Activated CD4-positive, alpha-beta T cell treated with anti-CD3 and anti-CD28 coated beads, Interleukin-2, amount 10 ng/mL, durations not matched to agents 7 days and 5 days (primary cell): Measurements from ENCODE around the gene TEKTIP1. TPM values are rescaled to one million over a fixed set of nuclear protein-coding genes. Genes with fewer than 3 reads are reported as not detected.

ENCODE experiments used
- CTCF ChIA-PET: fragments of 350-600 bp; sonication (Branson Sonifier 250); formaldehyde crosslinking; loops from one replicate; lab custom pipeline; 2021; ENCODE audit warnings: antibody characterized with exemption; lab: Charles Lee
- POLR2A ChIA-PET: fragments of 350-600 bp; sonication (Branson Sonifier 250); formaldehyde crosslinking; loops from one replicate; lab custom pipeline; 2021; ENCODE audit warnings: antibody characterized with exemption; lab: Charles Lee
- DNase-seq: peaks from one replicate; pipeline ENCODE4 v3.0.0-alpha.2; 2020
- H3K27ac Mint-ChIP-seq: one replicate; pipeline ENCODE4 v1.8.0; 2021; ENCODE audit warnings: mild to moderate bottlenecking, moderate library complexity, mixed read lengths
- H3K27me3 Mint-ChIP-seq: one replicate; pipeline ENCODE4 v1.8.0; 2021; ENCODE audit warnings: mixed read lengths
- H3K36me3 Mint-ChIP-seq: one replicate; pipeline ENCODE4 v1.8.0; 2021; ENCODE audit warnings: low read depth, mixed read lengths
- H3K4me1 Mint-ChIP-seq: one replicate; pipeline ENCODE4 v1.8.0; 2021; ENCODE audit warnings: mixed read lengths
- H3K4me3 Mint-ChIP-seq: one replicate; pipeline ENCODE4 v1.8.0; 2021; ENCODE audit warnings: mild to moderate bottlenecking, moderate library complexity, mixed read lengths
- H3K9me3 Mint-ChIP-seq: one replicate; pipeline ENCODE4 v1.8.0; 2021; ENCODE audit warnings: mixed read lengths
- total RNA-seq, 2 experiments: library from RNA; stranded (reverse); gene quantifications; one replicate each; pipeline ENCODE4 v1.2.3, GENCODE V29; 2021

TEKTIP1 gene
- total RNA-seq, 2 experiments from 2014 or later: 6.5 to 8.7 TPM

- Mint-ChIP-seq H3K27ac (no peak overlapping the region), H3K4me3 (no peak overlapping the region), H3K9me3 (no peaks in the 10 kb centered on the region), H3K27me3 (no peaks in the 10 kb centered on the region), H3K36me3 (peaks cover 14% of the 10 kb centered on the region), H3K4me1 (peaks cover 21% of the 10 kb centered on the region)
- CTCF ChIA-PET: interaction anchor here (0.7 kb wide), 1 partner anchor 16 kb away, joined by 3 read pairs; no protein-coding TSS in a partner anchor
- no peak for DNase-seq
- POLR2A ChIA-PET: no interaction called here
These were observed 18.5 kb upstream of the TEKTIP1 start for GRCh38 chr19:3520166-3521103.

- Mint-ChIP-seq H3K36me3 (peaks cover 12% of the 10 kb centered on the region), H3K27me3 (no peaks in the 10 kb centered on the region), H3K4me3 (no peak overlapping the region), H3K9me3 (no peaks in the 10 kb centered on the region), H3K4me1 (peaks cover 16% of the 10 kb centered on the region), H3K27ac (no peak overlapping the region)
- POLR2A ChIA-PET: no interaction called here
- CTCF ChIA-PET: no interaction called here
- no peak for DNase-seq
These were observed 17.9 kb upstream of the TEKTIP1 start for GRCh38 chr19:3521104-3521445.

GRCh38 chr19:3522421-3523360 is 16.3 kb upstream of the TEKTIP1 start:
- Mint-ChIP-seq H3K36me3 (peaks cover 16% of the 10 kb centered on the region), H3K4me1 (peaks cover 5% of the 10 kb centered on the region)
- CTCF ChIA-PET: no interaction called here

GRCh38 chr19:3523361-3524077 is 15.5 kb upstream of the TEKTIP1 start:
- peaks cover 16% of the 10 kb centered on the region for H3K36me3 Mint-ChIP-seq
- no peak for DNase-seq
- H3K4me1 Mint-ChIP-seq: peaks cover 5% of the 10 kb centered on the region
- CTCF ChIA-PET: no interaction called here
- H3K9me3 Mint-ChIP-seq: no peaks in the 10 kb centered on the region
- POLR2A ChIA-PET: no interaction called here
- H3K27me3 Mint-ChIP-seq: no peaks in the 10 kb centered on the region
- H3K4me3 Mint-ChIP-seq: no peak overlapping the region
- no peak overlapping the region for H3K27ac Mint-ChIP-seq

More at GRCh38 chr19:3522421-3523360, 16.3 kb upstream of the TEKTIP1 start:
- Mint-ChIP-seq H3K9me3 (no peaks in the 10 kb centered on the region), H3K4me3 (no peak overlapping the region), H3K27me3 (no peaks in the 10 kb centered on the region), H3K27ac (no peak overlapping the region)
- POLR2A ChIA-PET: no interaction called here
- no peak for DNase-seq

GRCh38 chr19:3524078-3524842 is 14.7 kb upstream of the TEKTIP1 start:
- H3K4me3 Mint-ChIP-seq: no peak overlapping the region
- no peak overlapping the region for H3K27ac Mint-ChIP-seq
- ChIA-PET CTCF (no interaction called here), POLR2A (no interaction called here)
- H3K27me3 Mint-ChIP-seq: no peaks in the 10 kb centered on the region
- H3K4me1 Mint-ChIP-seq: peaks cover 5% of the 10 kb centered on the region
- no peaks in the 10 kb centered on the region for H3K9me3 Mint-ChIP-seq
- H3K36me3 Mint-ChIP-seq: peaks cover 16% of the 10 kb centered on the region
- DNase-seq: no peak

GRCh38 chr19:3524904-3525451 is 14.0 kb upstream of the TEKTIP1 start:
- H3K4me1 Mint-ChIP-seq: peaks cover 5% of the 10 kb centered on the region
- ChIA-PET CTCF (no interaction called here), POLR2A (no interaction called here)
- peaks cover 16% of the 10 kb centered on the region for H3K36me3 Mint-ChIP-seq
- no peak for DNase-seq
- no peak overlapping the region for H3K27ac Mint-ChIP-seq
- no peaks in the 10 kb centered on the region for H3K9me3 Mint-ChIP-seq
- no peaks in the 10 kb centered on the region for H3K27me3 Mint-ChIP-seq
- H3K4me3 Mint-ChIP-seq: no peak overlapping the region

- POLR2A ChIA-PET: no interaction called here
These were observed 12.3 kb upstream of the TEKTIP1 start for GRCh38 chr19:3526507-3527237.

GRCh38 chr19:3527238-3527910 is 11.6 kb upstream of the TEKTIP1 start:
- CTCF ChIA-PET: interaction anchor here (1.1 to 1.6 kb wide), 3 partner anchors 18 to 24 kb away, joined by 3 read pairs; no protein-coding TSS in a partner anchor
- Mint-ChIP-seq H3K9me3 (no peaks in the 10 kb centered on the region), H3K36me3 (peaks cover 9% of the 10 kb centered on the region), H3K4me1 (no peaks in the 10 kb centered on the region), H3K27ac (no peak overlapping the region), H3K4me3 (no peak overlapping the region), H3K27me3 (no peaks in the 10 kb centered on the region)
- DNase-seq: no peak
- POLR2A ChIA-PET: no interaction called here

More at GRCh38 chr19:3526507-3527237, 12.3 kb upstream of the TEKTIP1 start:
- no peaks in the 10 kb centered on the region for H3K4me1 Mint-ChIP-seq
- H3K27ac Mint-ChIP-seq: no peak overlapping the region
- no peak for DNase-seq
- H3K9me3 Mint-ChIP-seq: no peaks in the 10 kb centered on the region
- CTCF ChIA-PET: interaction anchor here (1.1 to 1.6 kb wide), 2 partner anchors 18 to 24 kb away, joined by 3 read pairs; no protein-coding TSS in a partner anchor
- no peaks in the 10 kb centered on the region for H3K27me3 Mint-ChIP-seq
- no peak overlapping the region for H3K4me3 Mint-ChIP-seq
- H3K36me3 Mint-ChIP-seq: peaks cover 11% of the 10 kb centered on the region

GRCh38 chr19:3528080-3528479 is 10.9 kb upstream of the TEKTIP1 start:
- H3K27ac Mint-ChIP-seq: no peak overlapping the region
- H3K4me1 Mint-ChIP-seq: no peaks in the 10 kb centered on the region
- ChIA-PET POLR2A (no interaction called here), CTCF (interaction anchor here (1.2 to 1.6 kb wide), 2 partner anchors 17 to 25 kb away, joined by 3 read pairs; no protein-coding TSS in a partner anchor)
- DNase-seq: no peak
- no peak overlapping the region for H3K4me3 Mint-ChIP-seq
- peaks cover 10% of the 10 kb centered on the region for H3K36me3 Mint-ChIP-seq
- H3K9me3 Mint-ChIP-seq: no peaks in the 10 kb centered on the region
- no peaks in the 10 kb centered on the region for H3K27me3 Mint-ChIP-seq

- CTCF ChIA-PET: interaction anchor here (1.2 kb wide), 1 partner anchor 16 kb away, joined by 3 read pairs; no protein-coding TSS in a partner anchor
- H3K36me3 Mint-ChIP-seq: peaks cover 14% of the 10 kb centered on the region
- POLR2A ChIA-PET: no interaction called here
- no peaks in the 10 kb centered on the region for H3K4me1 Mint-ChIP-seq
- H3K9me3 Mint-ChIP-seq: no peaks in the 10 kb centered on the region
- H3K27me3 Mint-ChIP-seq: no peaks in the 10 kb centered on the region
- no peak overlapping the region for H3K4me3 Mint-ChIP-seq
- no peak overlapping the region for H3K27ac Mint-ChIP-seq
- DNase-seq: no peak
These were observed 10.3 kb upstream of the TEKTIP1 start for GRCh38 chr19:3528539-3529211.
